Fibroblast of peridontal ligament (primary cell): Measurements from ENCODE around the gene SRSF2.
"Not testable (repeated sequence)": the region's sequence is repeated elsewhere in the genome, so short reads cannot be mapped to it uniquely, and the experiment has no call there.

Source experiments
- DNase-seq: peaks from one replicate; pipeline ENCODE4 v3.0.0-alpha.2; 2010; ENCODE audit errors: extremely low read depth

The SRSF2 gene

GRCh38 chr17:76738468-76738850 lies 1.3 kb upstream of the SRSF2 start:
- no peak for DNase-seq

- DNase-seq: peak; percentile 89
These were observed 741 bp upstream of the SRSF2 start, which contains the start of gene MFSD11 for GRCh38 chr17:76737676-76738467. MFSD11 (plus strand) TSS chr17:76738119; CDS start chr17:76738353, 234 bp downstream.

GRCh38 chr17:76736349-76737081 lies 616 bp downstream of the SRSF2 start:
- DNase-seq: peak; percentile 70

- no peak for DNase-seq
These were observed 1.4 kb downstream of the SRSF2 start for GRCh38 chr17:76735586-76736348.

GRCh38 chr17:76735006-76735405 lies 2.1 kb downstream of the SRSF2 start:
- peak; percentile 63 for DNase-seq

- DNase-seq: no peak
These were observed 2.9 kb downstream of the SRSF2 start for GRCh38 chr17:76734080-76734840.

GRCh38 chr17:76733618-76733957 lies 3.5 kb downstream of the SRSF2 start:
- no peak for DNase-seq

GRCh38 chr17:76732734-76733617 lies 4.2 kb downstream of the SRSF2 start:
- DNase-seq: peak; percentile 47

GRCh38 chr17:76731800-76732733 lies 5.1 kb downstream of the SRSF2 start:
- not testable (repeated sequence) for DNase-seq

GRCh38 chr17:76727745-76728456 lies 9.2 kb downstream of the SRSF2 start:
- peak; percentile 55 for DNase-seq

- DNase-seq: peak; percentile 72
These were observed 10.1 kb downstream of the SRSF2 start, which contains the start of gene METTL23 for GRCh38 chr17:76726776-76727718. METTL23 (plus strand) TSS chr17:76726839; CDS start chr17:76729711, 2,872 bp downstream.

- peak; percentile 95 for DNase-seq
These were observed 10.8 kb downstream of the SRSF2 start, which contains the start of gene JMJD6 for GRCh38 chr17:76726231-76726775. JMJD6 (minus strand) TSS chr17:76726606; CDS start chr17:76726475, 131 bp downstream.

GRCh38 chr17:76725580-76726230 lies 11.4 kb downstream of the SRSF2 start:
- DNase-seq: peak; percentile 67

GRCh38 chr17:76723812-76724211 lies 13.3 kb downstream of the SRSF2 start:
- DNase-seq: no peak

- not testable (repeated sequence) for DNase-seq
These were observed 14.2 kb downstream of the SRSF2 start for GRCh38 chr17:76722977-76723376.

- no peak for DNase-seq
These were observed 14.9 kb downstream of the SRSF2 start for GRCh38 chr17:76722279-76722678.

GRCh38 chr17:76721463-76721862 lies 15.7 kb downstream of the SRSF2 start:
- DNase-seq: no peak
